Measurements from ENCODE around the gene SETDB1. TPM values are rescaled to one million over a fixed set of nuclear protein-coding genes. Genes with fewer than 3 reads are reported as not detected.
A peak's percentile ranks its signal among the peaks of the same experiment; 100 is the strongest.
"Not testable (repeated sequence)": the region's sequence is repeated elsewhere in the genome, so short reads cannot be mapped to it uniquely, and the experiment has no call there.

The SETDB1 gene
- total and polyA plus RNA-seq, 2 donors from 2014 or later: 12.1 to 51.6 TPM

DNA sequence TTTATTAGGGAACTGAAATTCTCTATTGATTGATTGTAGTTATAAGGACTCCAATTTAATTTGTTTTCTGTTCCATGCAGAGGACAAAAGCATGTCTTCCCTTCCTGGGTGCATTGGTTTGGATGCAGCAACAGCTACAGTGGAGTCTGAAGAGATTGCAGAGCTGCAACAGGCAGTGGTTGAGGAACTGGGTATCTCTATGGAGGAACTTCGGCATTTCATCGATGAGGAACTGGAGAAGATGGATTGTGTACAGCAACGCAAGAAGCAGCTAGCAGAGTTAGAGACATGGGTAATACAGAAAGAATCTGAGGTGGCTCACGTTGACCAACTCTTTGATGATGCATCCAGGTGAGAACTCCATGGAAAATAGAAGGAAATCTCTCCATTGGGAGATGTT is 1.5 kb downstream of the SETDB1 start:
- Histone ChIP-seq H3K36me3 (ENCODE audit: control insufficient read depth in 2 of 3, insufficient read depth in 3 of 3, low read length in 3 of 3) (peaks cover 9 to 20% (median 10%) of the 10 kb centered on the region in 3 donors), H3K4me1 (ENCODE audit: control insufficient read depth in 2 of 3, insufficient read depth in 2 of 3, low read depth in 1 of 3, low read length in 3 of 3) (peaks cover 0 to 5% (median 0%) of the 10 kb centered on the region in 3 donors), H3K27ac (ENCODE audit: low read depth in 2 of 2, low read length in 2 of 2) (no peak overlapping the region), H3K4me3 (ENCODE audit: low read length in 3 of 3) (no peak overlapping the region), H3K27me3 (ENCODE audit: control insufficient read depth, insufficient read depth, low read length) (no peaks in the 10 kb centered on the region), H3K9ac (ENCODE audit: low read length in 3 of 3) (no peak overlapping the region), H3K9me3 (ENCODE audit: control insufficient read depth in 2 of 3, insufficient read depth in 1 of 3, low read length in 3 of 3) (peaks cover 0 to 1% (median 0%) of the 10 kb centered on the region in 3 donors)
- intact Hi-C loops (cut with DNase I): no loop called here
- FAIRE-seq: no peak
- DNase-seq: no peak
- no peak for TF ChIP-seq CTCF (IDR thresholded peaks at IDR 0.05; ENCODE audit: borderline replicate concordance, extremely low read depth, insufficient read depth)

GRCh38 chr1:150928286-150928685 is 2.1 kb downstream of the SETDB1 start:
- Histone ChIP-seq H3K9me3 (ENCODE audit: control insufficient read depth in 2 of 3, insufficient read depth in 1 of 3, low read length in 3 of 3) (peaks cover 0 to 1% (median 0%) of the 10 kb centered on the region in 3 donors), H3K4me3 (ENCODE audit: low read length in 3 of 3) (no peak overlapping the region), H3K9ac (ENCODE audit: low read length in 3 of 3) (no peak overlapping the region), H3K27ac (ENCODE audit: low read depth in 2 of 2, low read length in 2 of 2) (no peak overlapping the region), H3K4me1 (ENCODE audit: control insufficient read depth in 2 of 3, insufficient read depth in 2 of 3, low read depth in 1 of 3, low read length in 3 of 3) (peaks cover 0 to 5% (median 0%) of the 10 kb centered on the region in 3 donors), H3K27me3 (ENCODE audit: control insufficient read depth, insufficient read depth, low read length) (no peaks in the 10 kb centered on the region), H3K36me3 (ENCODE audit: control insufficient read depth in 2 of 3, insufficient read depth in 3 of 3, low read length in 3 of 3) (peaks cover 9 to 20% (median 10%) of the 10 kb centered on the region in 3 donors)
- no peak for TF ChIP-seq CTCF (IDR thresholded peaks at IDR 0.05; ENCODE audit: borderline replicate concordance, extremely low read depth, insufficient read depth)
- intact Hi-C loops (cut with DNase I): no loop called here
- no peak for FAIRE-seq
- no peak for DNase-seq

GRCh38 chr1:150928775-150929174 is 2.6 kb downstream of the SETDB1 start:
- H3K9ac ChIP-seq (ENCODE audit: low read length in 3 of 3); H3K4me1 ChIP-seq (ENCODE audit: control insufficient read depth in 2 of 3, insufficient read depth in 2 of 3, low read depth in 1 of 3, low read length in 3 of 3); intact Hi-C loops (cut with DNase I); FAIRE-seq; H3K9me3 ChIP-seq (ENCODE audit: control insufficient read depth in 2 of 3, insufficient read depth in 1 of 3, low read length in 3 of 3); H3K27me3 ChIP-seq (ENCODE audit: control insufficient read depth, insufficient read depth, low read length); H3K4me3 ChIP-seq (ENCODE audit: low read length in 3 of 3); H3K27ac ChIP-seq (ENCODE audit: low read depth in 2 of 2, low read length in 2 of 2); DNase-seq: not testable (repeated sequence)
- peaks cover 9 to 20% (median 10%) of the 10 kb centered on the region in 3 donors for H3K36me3 ChIP-seq (ENCODE audit: control insufficient read depth in 2 of 3, insufficient read depth in 3 of 3, low read length in 3 of 3)

GRCh38 chr1:150931773-150932172 is 5.6 kb downstream of the SETDB1 start:
- DNase-seq (peak in 2 of 5 donors; percentile 40 to 48), FAIRE-seq (no peak)
- peaks cover 0 to 1% (median 0%) of the 10 kb centered on the region in 3 donors for H3K9me3 ChIP-seq (ENCODE audit: control insufficient read depth in 2 of 3, insufficient read depth in 1 of 3, low read length in 3 of 3)
- TF ChIP-seq CTCF (IDR thresholded peaks at IDR 0.05; ENCODE audit: borderline replicate concordance, extremely low read depth, insufficient read depth): no peak
- intact Hi-C loops (cut with DNase I): no loop called here
- peaks cover 0 to 5% (median 0%) of the 10 kb centered on the region in 3 donors for H3K4me1 ChIP-seq (ENCODE audit: control insufficient read depth in 2 of 3, insufficient read depth in 2 of 3, low read depth in 1 of 3, low read length in 3 of 3)
- no peak overlapping the region for H3K27ac ChIP-seq (ENCODE audit: low read depth in 2 of 2, low read length in 2 of 2)
- H3K27me3 ChIP-seq (ENCODE audit: control insufficient read depth, insufficient read depth, low read length): no peaks in the 10 kb centered on the region
- H3K4me3 ChIP-seq (ENCODE audit: low read length in 3 of 3): no peak overlapping the region
- H3K9ac ChIP-seq (ENCODE audit: low read length in 3 of 3): no peak overlapping the region
- H3K36me3 ChIP-seq (ENCODE audit: control insufficient read depth in 2 of 3, insufficient read depth in 3 of 3, low read length in 3 of 3): peaks cover 9 to 24% (median 13%) of the 10 kb centered on the region in 3 donors

All from kidney (tissue), 14 donors.